Measurements from ENCODE around the gene G6PC1. TPM values are rescaled to one million over a fixed set of nuclear protein-coding genes. Genes with fewer than 3 reads are reported as not detected.
"Not testable (repeated sequence)": the region's sequence is repeated elsewhere in the genome, so short reads cannot be mapped to it uniquely, and the experiment has no call there.

G6PC1 gene
- total RNA-seq, 1 donor: not detected

- no peak for DNase-seq (ENCODE audit: low read depth)
- no peak overlapping the region for H3K4me3 ChIP-seq (ENCODE audit: low read depth, low read length)
- TF ChIP-seq CTCF (IDR thresholded peaks at IDR 0.05; ENCODE audit: insufficient read depth, low read depth, low read length): no peak
Measured at GRCh38 chr17:42906772-42907446, 6.3 kb downstream of the G6PC1 start.

GRCh38 chr17:42908872-42909700 lies 8.5 kb downstream of the G6PC1 start:
- peak; percentile 30 for DNase-seq (ENCODE audit: low read depth)
- TF ChIP-seq CTCF (IDR thresholded peaks at IDR 0.05; ENCODE audit: insufficient read depth, low read depth, low read length): no peak
- no peak overlapping the region for H3K4me3 ChIP-seq (ENCODE audit: low read depth, low read length)

- DNase-seq (ENCODE audit: low read depth): no peak
- H3K4me3 ChIP-seq (ENCODE audit: low read depth, low read length): no peak overlapping the region
- TF ChIP-seq CTCF (IDR thresholded peaks at IDR 0.05; ENCODE audit: insufficient read depth, low read depth, low read length): no peak
Measured at GRCh38 chr17:42913522-42913921, 12.9 kb downstream of the G6PC1 start.

- H3K4me3 ChIP-seq (ENCODE audit: low read depth, low read length): no peak overlapping the region
- no peak for TF ChIP-seq CTCF (IDR thresholded peaks at IDR 0.05; ENCODE audit: insufficient read depth, low read depth, low read length)
- peak; percentile 20 for DNase-seq (ENCODE audit: low read depth)
Measured at GRCh38 chr17:42913981-42914617, 13.5 kb downstream of the G6PC1 start.

GRCh38 chr17:42915288-42915687 lies 14.7 kb downstream of the G6PC1 start:
- not testable (repeated sequence) for H3K4me3 ChIP-seq (ENCODE audit: low read depth, low read length); DNase-seq (ENCODE audit: low read depth)

- H3K4me3 ChIP-seq (ENCODE audit: low read depth, low read length); DNase-seq (ENCODE audit: low read depth): not testable (repeated sequence)
Measured at GRCh38 chr17:42916388-42917235, 16.0 kb downstream of the G6PC1 start.

- no peak overlapping the region for H3K4me3 ChIP-seq (ENCODE audit: low read depth, low read length)
- DNase-seq (ENCODE audit: low read depth): no peak
- no peak for TF ChIP-seq CTCF (IDR thresholded peaks at IDR 0.05; ENCODE audit: insufficient read depth, low read depth, low read length)
Measured at GRCh38 chr17:42917236-42917603, 16.6 kb downstream of the G6PC1 start.

Measured in fibroblast of villous mesenchyme (primary cell).